ENCODE data around the gene GPR78. TPM values are rescaled to one million over a fixed set of nuclear protein-coding genes. Genes with fewer than 3 reads are reported as not detected.
A peak's percentile ranks its signal among the peaks of the same experiment; 100 is the strongest.
"Not testable (repeated sequence)": the region's sequence is repeated elsewhere in the genome, so short reads cannot be mapped to it uniquely, and the experiment has no call there.

The GPR78 gene
- polyA plus RNA-seq, 1 donor from 2014 or later: not detected

- H3K27me3 Mint-ChIP-seq: no peaks in the 10 kb centered on the region
- H3K4me3 Mint-ChIP-seq: no peak overlapping the region
- no peaks in the 10 kb centered on the region for H3K36me3 Mint-ChIP-seq
- no peaks in the 10 kb centered on the region for H3K9me3 Mint-ChIP-seq
- H3K27ac Mint-ChIP-seq: no peak overlapping the region
- H3K4me1 Mint-ChIP-seq: no peaks in the 10 kb centered on the region
Observed at GRCh38 chr4:8568068-8568668, 12.0 kb upstream of the GPR78 start.

- peaks cover 0 to 2% (median 0%) of the 10 kb centered on the region in 3 donors for H3K9me3 Mint-ChIP-seq
- H3K36me3 Mint-ChIP-seq: no peaks in the 10 kb centered on the region
- no peak overlapping the region for H3K4me3 Mint-ChIP-seq
- no peak overlapping the region for H3K27ac Mint-ChIP-seq
- no peaks in the 10 kb centered on the region for H3K27me3 Mint-ChIP-seq
- H3K4me1 Mint-ChIP-seq: no peaks in the 10 kb centered on the region
Observed at GRCh38 chr4:8570201-8570600, 10.0 kb upstream of the GPR78 start.

DNA sequence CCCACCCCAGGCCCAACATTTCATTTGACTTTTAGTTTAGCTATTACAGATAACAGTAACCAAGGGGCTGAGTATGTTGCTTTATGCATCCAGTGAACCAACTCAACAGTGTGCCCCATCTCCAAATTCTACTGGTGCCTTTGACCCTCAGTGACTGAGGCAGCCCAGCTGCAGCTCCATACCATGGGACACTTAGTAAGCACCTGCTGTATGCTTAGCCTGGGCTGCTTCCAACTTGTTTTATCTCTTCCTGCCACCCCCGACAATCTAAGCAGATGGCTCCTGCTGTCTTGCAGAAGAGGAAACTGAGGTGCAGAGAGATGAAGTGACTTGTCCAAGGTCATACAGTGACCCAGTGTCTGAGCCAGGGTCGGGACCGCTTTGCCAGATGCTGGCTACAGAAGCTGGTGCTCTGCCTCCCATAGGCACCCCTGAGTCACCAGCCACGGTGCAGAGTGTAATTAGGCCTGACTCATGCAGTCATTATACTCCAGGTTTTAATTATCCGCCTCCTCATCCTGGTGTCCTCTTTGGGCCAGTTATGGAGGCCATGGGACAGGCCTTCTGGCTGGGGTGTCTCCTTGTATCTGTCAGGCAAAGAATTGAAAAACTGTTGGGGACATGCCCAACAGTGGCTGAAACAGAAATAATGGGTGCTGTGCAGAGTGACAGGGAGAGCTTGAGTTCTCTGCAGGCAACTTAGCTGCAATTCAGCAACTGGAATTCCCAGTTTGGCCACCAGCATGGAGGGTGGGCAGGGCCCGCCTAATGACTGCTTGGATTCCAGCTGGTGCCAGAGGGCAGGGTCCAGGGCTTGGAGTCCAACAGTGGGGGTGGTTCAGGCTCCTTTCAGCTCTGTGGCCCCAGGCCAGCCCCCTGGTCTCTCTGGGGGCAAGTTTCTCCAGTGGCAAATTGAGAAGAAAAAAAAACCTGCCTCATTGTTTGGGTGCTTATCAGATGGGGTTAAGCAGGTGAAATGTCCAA, 8.2 kb upstream of the GPR78 start:
- H3K36me3 Mint-ChIP-seq: no peaks in the 10 kb centered on the region
- H3K4me1 Mint-ChIP-seq: no peaks in the 10 kb centered on the region
- H3K27ac Mint-ChIP-seq: no peak overlapping the region
- peaks cover 0 to 2% (median 0%) of the 10 kb centered on the region in 3 donors for H3K9me3 Mint-ChIP-seq
- H3K27me3 Mint-ChIP-seq: peaks cover 2% of the 10 kb centered on the region
- H3K4me3 Mint-ChIP-seq: no peak overlapping the region

GRCh38 chr4:8573266-8573665, 6.9 kb upstream of the GPR78 start:
- Mint-ChIP-seq H3K36me3 (no peaks in the 10 kb centered on the region), H3K27me3 (peaks cover 5% of the 10 kb centered on the region), H3K4me3 (no peak overlapping the region), H3K9me3 (peaks cover 0 to 2% (median 0%) of the 10 kb centered on the region in 3 donors), H3K4me1 (peaks cover 0 to under 1% (median 0%) of the 10 kb centered on the region in 3 donors), H3K27ac (no peak overlapping the region)

DNA sequence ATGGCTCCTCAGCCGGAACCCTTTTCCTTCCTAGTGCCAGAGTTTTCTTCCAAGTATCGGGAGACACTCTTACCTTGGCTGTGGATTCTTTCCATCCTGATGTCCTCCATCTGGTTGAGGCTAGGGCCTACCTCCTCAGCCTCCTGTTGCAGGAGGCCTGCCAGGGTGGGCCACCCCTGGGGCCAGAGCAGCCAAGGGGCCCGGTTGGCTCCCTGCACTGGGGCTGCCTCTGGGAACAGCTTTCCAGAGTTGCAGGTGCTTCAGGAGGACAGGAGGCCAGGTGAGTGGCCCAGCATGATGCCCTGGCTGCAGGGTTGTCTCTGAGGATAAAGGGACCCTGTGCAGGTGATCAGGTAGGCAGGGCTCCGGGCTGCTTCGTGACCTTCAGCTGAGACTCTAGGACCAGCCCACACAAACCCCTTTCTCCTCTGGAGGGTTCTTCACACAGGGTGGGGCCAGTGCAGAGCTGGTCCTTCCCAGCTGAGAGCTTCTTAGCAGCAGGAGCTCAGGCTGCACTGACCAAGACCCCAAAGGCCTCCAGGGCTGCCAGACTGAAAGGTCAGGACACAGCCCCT, 5.3 kb upstream of the GPR78 start:
- Mint-ChIP-seq H3K4me3 (no peak overlapping the region), H3K27ac (no peak overlapping the region), H3K9me3 (peaks cover 0 to 2% (median 0%) of the 10 kb centered on the region in 3 donors), H3K27me3 (peaks cover 9% of the 10 kb centered on the region), H3K4me1 (peaks cover 0 to 2% (median 0%) of the 10 kb centered on the region in 3 donors), H3K36me3 (no peaks in the 10 kb centered on the region)

DNA sequence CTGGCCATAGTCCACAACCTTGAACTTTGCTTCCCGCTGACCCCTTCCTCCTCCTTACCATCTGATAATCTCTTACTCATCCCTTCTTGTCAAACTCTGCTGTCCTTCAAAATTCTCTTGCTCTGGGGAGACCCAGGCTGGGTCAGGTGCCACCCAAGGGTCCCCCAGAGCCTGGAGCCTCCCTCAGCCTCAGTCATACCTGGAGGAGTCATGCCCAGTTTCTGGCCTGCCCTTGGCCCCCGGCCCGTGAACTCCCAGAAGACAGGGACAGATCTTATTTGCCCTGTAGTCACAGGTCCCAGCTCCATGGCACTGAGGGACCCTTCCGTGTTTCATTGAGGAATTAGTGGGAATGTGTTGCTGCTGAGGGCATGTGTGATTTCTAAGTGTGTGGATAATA, 4.7 kb upstream of the GPR78 start:
- H3K9me3 Mint-ChIP-seq: peaks cover 0 to 2% (median 0%) of the 10 kb centered on the region in 3 donors
- H3K27ac Mint-ChIP-seq: peak overlapping the region in 1 of 3 donors; percentile 45
- peaks cover 10% of the 10 kb centered on the region for H3K27me3 Mint-ChIP-seq
- H3K4me1 Mint-ChIP-seq: peaks cover 0 to 2% (median 0%) of the 10 kb centered on the region in 3 donors
- no peak overlapping the region for H3K4me3 Mint-ChIP-seq
- no peaks in the 10 kb centered on the region for H3K36me3 Mint-ChIP-seq

DNA sequence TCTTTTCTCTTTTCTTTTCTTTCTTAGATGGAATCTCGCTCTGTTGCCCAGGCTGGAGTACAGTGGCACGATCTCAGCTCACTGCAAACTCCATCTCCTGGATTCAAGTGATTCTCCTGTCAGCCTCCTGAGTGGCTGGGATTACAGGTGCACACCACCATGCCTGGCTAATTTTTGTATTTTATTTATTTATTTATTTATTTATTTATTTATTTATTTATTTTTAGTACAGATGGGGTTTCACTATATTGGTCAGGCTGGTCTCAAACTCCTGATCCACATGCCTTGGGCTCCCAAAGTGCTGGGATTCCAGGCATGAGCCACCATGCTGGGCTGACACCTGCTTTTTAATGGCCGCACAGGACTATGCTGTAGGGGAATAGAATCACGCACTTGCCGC, 3.6 kb upstream of the GPR78 start:
- Mint-ChIP-seq H3K27ac (peak overlapping the region in 1 of 3 donors; percentile 67), H3K27me3 (peaks cover 10% of the 10 kb centered on the region)
- not testable (repeated sequence) for H3K9me3 Mint-ChIP-seq, H3K36me3 Mint-ChIP-seq, H3K4me3 Mint-ChIP-seq, H3K4me1 Mint-ChIP-seq

DNA sequence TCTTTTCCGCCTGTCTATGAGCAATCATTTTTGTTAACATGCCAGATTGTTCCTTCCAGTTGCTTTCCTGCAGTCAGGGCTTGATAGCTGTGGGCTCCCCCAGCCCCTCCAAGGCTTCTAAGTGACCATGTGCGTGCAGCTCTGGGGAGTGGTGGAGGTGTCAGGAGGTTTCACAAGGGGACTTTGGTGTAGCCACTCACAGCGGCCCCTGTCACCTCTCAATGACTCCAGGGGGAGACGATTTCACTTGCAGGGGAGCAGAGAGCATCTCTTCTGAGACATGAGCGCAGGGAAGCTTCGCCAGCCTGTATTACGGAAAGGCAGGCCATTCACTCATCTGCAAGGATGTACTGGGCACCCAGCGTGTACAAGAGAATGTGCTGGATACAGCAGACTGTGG, 3.1 kb upstream of the GPR78 start:
- no peak overlapping the region for H3K4me3 Mint-ChIP-seq
- no peaks in the 10 kb centered on the region for H3K36me3 Mint-ChIP-seq
- no peak overlapping the region for H3K27ac Mint-ChIP-seq
- H3K9me3 Mint-ChIP-seq: peaks cover 0 to 2% (median 0%) of the 10 kb centered on the region in 3 donors
- peaks cover 10% of the 10 kb centered on the region for H3K27me3 Mint-ChIP-seq
- peaks cover 0 to 2% (median 0%) of the 10 kb centered on the region in 3 donors for H3K4me1 Mint-ChIP-seq

- peaks cover 13% of the 10 kb centered on the region for H3K27me3 Mint-ChIP-seq
- H3K36me3 Mint-ChIP-seq: no peaks in the 10 kb centered on the region
- no peak overlapping the region for H3K4me3 Mint-ChIP-seq
- peaks cover 0 to 2% (median 0%) of the 10 kb centered on the region in 3 donors for H3K9me3 Mint-ChIP-seq
- H3K27ac Mint-ChIP-seq: no peak overlapping the region
- H3K4me1 Mint-ChIP-seq: peaks cover 0 to 2% (median 0%) of the 10 kb centered on the region in 3 donors
Observed at GRCh38 chr4:8577972-8578371, 2.2 kb upstream of the GPR78 start.

GRCh38 chr4:8578717-8579116, 1.5 kb upstream of the GPR78 start:
- Mint-ChIP-seq H3K4me3 (no peak overlapping the region), H3K4me1 (peaks cover 0 to 2% (median 0%) of the 10 kb centered on the region in 3 donors), H3K27ac (no peak overlapping the region), H3K9me3 (peaks cover 0 to 2% (median 0%) of the 10 kb centered on the region in 3 donors), H3K36me3 (no peaks in the 10 kb centered on the region), H3K27me3 (peaks cover 13% of the 10 kb centered on the region)

DNA sequence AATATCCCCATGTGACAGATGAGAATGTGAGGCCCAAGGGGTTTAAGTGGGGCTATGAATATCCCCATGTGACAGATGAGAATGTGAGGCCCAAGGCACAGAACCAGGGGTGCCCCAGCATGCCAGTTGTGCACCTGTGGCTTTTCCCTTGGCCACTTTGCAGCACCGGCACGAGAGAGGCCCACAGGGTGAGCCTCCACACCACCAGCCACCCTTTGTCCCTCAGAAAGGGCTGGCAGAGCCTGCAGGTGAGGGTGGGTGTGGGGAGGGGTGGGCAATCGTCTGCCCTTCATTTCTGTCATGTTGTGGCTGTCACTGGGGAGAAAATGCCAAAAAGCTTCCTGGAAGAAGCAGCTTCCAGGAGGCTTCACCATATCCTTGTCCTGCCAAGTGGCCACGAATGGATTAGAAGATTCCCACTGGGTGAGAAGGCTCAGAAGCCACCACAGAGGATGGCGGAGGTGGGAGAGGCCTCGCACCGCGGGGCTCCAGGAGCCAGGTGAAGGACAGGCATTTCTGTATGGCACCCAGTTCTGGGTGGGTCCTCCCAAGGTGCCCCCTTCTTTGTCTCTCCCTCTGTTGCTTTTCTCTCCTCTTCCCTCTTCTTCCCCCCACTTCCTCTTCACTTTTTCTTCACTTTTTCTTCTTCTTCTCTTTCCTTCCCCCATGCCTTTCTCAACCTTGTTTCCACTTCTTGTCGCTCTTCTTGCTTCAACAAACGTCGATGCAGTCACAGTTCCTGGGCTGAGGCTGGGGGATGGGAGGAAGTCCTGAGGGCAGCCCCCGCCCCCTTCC, 469 bp upstream of the GPR78 start:
- Mint-ChIP-seq H3K36me3 (no peaks in the 10 kb centered on the region), H3K9me3 (no peaks in the 10 kb centered on the region), H3K27me3 (peaks cover 13% of the 10 kb centered on the region), H3K4me1 (peaks cover 0 to 2% (median 0%) of the 10 kb centered on the region in 3 donors), H3K4me3 (no peak overlapping the region), H3K27ac (peak overlapping the region in 1 of 3 donors; percentile 28)

GRCh38 chr4:8581094-8581861, 1.1 kb downstream of the GPR78 start:
- Mint-ChIP-seq H3K36me3 (no peaks in the 10 kb centered on the region), H3K4me3 (no peak overlapping the region), H3K27ac (no peak overlapping the region), H3K4me1 (peaks cover 0 to 2% (median 0%) of the 10 kb centered on the region in 3 donors), H3K27me3 (peaks cover 14% of the 10 kb centered on the region), H3K9me3 (no peaks in the 10 kb centered on the region)

GRCh38 chr4:8582016-8582415, 1.8 kb downstream of the GPR78 start:
- peaks cover 0 to 4% (median 0%) of the 10 kb centered on the region in 3 donors for H3K4me1 Mint-ChIP-seq
- no peaks in the 10 kb centered on the region for H3K9me3 Mint-ChIP-seq
- no peak overlapping the region for H3K27ac Mint-ChIP-seq
- no peaks in the 10 kb centered on the region for H3K36me3 Mint-ChIP-seq
- no peak overlapping the region for H3K4me3 Mint-ChIP-seq
- peaks cover 15% of the 10 kb centered on the region for H3K27me3 Mint-ChIP-seq

GRCh38 chr4:8582436-8582835, 2.2 kb downstream of the GPR78 start:
- no peaks in the 10 kb centered on the region for H3K9me3 Mint-ChIP-seq
- peaks cover 12% of the 10 kb centered on the region for H3K27me3 Mint-ChIP-seq
- H3K4me1 Mint-ChIP-seq: peaks cover 0 to 4% (median 0%) of the 10 kb centered on the region in 3 donors

More at GRCh38 chr4:8582436-8582835, 2.2 kb downstream of the GPR78 start:
- Mint-ChIP-seq H3K36me3 (peaks cover 2% of the 10 kb centered on the region), H3K4me3 (no peak overlapping the region), H3K27ac (no peak overlapping the region)

Measured in IgD-negative memory B cell (primary cell).